Stimulated activated CD4-positive, alpha-beta T cell treated with anti-CD3 and anti-CD28 coated beads, Interleukin-4, amount 100 ng/mL, for 1 hour (primary cell): ENCODE data around the gene RPS2.

Experiments used
- DNase-seq: peaks from one replicate; pipeline ENCODE4 v3.0.0-alpha.2; 2020

Gene RPS2

DNA sequence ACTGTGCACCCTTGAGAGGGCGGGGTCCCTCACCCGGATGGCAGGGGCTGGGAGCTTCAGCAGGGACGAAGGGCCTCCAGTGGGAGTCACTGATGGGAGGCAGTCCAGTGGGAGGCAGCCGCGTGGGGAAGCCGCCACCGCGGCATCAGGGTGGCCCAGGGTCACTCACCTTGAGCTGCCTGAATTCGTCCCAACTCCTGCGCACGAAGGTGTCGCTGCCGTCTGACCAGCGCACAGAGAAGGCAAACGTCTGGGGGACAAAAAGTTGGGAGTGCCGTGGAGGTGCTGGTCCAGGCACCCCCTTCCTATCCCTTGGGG is 16.1 kb upstream of the RPS2 start:
- no peak for DNase-seq

- no peak for DNase-seq
Measured at GRCh38 chr16:1980030-1980769, 15.6 kb upstream of the RPS2 start.

DNA sequence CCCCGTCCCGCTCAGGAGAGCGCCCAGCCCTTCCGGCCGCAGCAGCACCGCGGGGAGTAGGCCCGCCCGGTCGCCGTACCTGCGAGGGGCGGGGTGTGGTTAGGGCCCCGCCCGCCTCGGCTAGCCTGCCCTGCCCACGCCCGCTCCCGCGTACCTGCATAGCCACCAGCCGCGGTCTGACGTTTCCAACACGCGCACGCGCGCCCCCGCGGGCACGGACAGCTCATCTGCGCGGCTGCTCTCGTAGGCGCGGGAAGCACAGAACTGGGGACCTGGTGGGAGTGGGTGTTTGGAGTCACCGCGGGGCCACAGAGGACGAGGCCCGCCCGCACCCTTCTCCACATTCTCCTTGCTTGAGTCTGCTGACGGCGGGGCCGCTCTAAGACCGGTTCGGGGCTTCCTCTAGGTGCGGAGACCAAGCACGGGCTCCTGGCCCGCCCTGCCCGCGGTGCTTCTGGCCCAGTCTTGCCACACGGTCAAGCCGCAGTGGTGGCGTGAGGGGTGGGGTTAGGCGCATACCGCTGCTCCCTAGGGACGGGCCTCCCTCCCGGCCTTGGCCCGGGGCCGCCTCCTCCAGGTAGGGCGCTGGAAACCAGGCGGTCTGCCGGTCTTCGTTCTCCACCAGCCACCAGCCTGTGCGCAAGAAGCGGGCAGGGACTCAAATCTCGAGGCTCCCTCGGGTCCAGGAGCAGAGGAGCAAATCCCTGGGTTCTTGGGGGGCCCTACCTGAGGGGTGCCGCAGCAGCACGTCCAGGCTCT is 14.8 kb upstream of the RPS2 start:
- DNase-seq, result peak; percentile 51

GRCh38 chr16:1978476-1979120 is 14.0 kb upstream of the RPS2 start:
- DNase-seq, result no peak

GRCh38 chr16:1977875-1978268 is 13.2 kb upstream of the RPS2 start:
- no peak for DNase-seq

DNA sequence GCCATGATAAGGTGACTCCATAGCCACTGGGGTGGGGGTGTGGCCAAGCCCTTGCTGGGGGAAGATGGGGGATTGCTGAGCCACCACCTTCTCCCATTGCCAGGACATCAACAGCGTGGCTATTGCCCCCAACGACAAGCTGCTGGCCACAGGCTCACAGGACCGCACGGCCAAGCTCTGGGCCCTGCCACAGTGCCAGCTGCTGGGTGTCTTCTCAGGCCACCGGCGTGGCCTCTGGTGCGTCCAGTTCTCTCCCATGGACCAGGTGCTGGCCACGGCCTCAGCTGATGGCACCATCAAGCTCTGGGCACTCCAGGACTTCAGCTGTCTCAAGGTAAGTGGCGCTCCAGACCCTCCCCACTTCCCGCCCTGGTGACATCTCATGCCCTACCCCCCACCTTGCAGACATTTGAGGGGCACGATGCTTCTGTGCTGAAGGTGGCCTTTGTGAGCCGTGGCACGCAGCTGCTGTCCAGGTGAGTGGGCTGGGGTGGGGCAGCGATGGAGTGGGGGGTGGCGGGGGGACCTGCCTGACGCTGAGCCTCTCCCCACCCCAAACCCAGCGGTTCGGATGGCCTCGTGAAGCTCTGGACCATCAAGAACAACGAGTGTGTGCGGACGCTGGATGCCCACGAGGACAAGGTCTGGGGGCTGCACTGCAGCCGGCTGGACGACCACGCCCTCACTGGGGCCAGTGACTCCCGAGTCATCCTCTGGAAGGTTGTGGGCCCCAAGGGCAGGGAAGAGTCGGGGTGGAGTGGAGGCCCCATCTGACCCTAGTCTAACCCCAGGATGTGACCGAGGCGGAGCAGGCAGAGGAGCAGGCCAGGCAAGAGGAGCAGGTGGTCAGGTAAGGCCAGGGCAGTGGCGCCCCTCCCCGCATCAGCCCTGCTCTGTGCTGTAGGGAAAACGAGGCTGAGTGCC is 12.6 kb upstream of the RPS2 start:
- no peak for DNase-seq

- no peak for DNase-seq
Measured at GRCh38 chr16:1976216-1976520, 11.5 kb upstream of the RPS2 start.

- no peak for DNase-seq
Measured at GRCh38 chr16:1975432-1976215, 11.0 kb upstream of the RPS2 start.

- no peak for DNase-seq
Measured at GRCh38 chr16:1974157-1975070, 9.8 kb upstream of the RPS2 start.

DNA sequence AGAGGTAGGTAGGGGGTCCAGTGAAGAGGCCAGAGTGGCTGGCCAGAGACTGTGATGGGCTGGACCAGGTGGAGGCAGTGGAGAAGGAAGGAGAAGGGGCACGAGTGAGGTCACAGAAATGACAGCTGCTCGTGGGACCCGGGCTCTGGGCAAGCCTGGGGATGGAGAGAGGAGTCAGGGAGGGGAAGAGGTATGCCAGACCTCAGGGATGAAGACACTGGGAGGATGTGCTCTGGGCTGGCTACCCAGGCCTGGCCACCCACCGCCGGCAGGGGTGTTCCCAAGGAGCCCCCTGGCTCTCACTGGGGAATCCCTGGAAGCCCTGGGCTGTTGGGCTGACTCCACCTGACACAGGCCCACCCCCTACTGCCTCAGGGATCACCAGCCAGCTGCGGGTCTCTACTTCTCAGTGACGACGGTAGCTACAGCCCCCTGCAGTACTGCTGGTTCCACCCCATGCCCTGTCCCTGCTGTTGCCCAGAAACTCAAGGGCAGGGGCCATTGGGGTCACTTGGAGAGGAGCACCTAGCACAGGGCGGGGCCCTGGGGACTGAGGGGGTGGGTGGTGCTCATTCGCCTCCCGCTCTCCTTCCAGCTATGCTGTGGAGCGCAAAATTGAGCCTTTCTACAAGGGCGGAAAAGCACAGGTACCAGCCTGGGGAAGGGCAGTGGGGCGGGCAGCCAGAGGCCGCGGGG is 9.0 kb upstream of the RPS2 start:
- no peak for DNase-seq

DNA sequence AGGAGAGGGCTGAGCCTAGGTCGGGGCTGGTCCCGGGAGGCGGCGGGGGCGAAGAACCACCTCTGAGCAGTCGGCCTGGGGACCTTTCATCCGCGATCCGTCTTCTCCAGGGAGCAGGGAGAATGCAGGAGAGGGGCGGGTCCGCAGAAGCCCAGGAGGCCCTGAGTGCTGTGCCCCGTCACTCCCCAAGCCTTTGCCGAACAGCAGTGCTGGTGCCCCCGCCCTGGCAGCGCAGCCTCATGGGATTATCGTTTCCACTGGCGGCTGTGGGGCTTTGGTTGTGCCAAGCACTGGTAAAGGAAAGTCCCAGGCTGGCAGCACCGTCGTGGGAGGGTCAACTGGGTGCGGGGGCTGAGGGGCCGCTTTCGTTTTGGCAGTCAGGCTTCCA is 7.9 kb upstream of the RPS2 start:
- DNase-seq, result no peak

GRCh38 chr16:1971796-1972489 is 7.3 kb upstream of the RPS2 start, which contains the start of gene TBL3:
TSS of gene TBL3 (plus strand) at chr16:1972053. CDS start at chr16:1972165, 112 bp downstream.
- DNase-seq, result peak; percentile 95

DNA sequence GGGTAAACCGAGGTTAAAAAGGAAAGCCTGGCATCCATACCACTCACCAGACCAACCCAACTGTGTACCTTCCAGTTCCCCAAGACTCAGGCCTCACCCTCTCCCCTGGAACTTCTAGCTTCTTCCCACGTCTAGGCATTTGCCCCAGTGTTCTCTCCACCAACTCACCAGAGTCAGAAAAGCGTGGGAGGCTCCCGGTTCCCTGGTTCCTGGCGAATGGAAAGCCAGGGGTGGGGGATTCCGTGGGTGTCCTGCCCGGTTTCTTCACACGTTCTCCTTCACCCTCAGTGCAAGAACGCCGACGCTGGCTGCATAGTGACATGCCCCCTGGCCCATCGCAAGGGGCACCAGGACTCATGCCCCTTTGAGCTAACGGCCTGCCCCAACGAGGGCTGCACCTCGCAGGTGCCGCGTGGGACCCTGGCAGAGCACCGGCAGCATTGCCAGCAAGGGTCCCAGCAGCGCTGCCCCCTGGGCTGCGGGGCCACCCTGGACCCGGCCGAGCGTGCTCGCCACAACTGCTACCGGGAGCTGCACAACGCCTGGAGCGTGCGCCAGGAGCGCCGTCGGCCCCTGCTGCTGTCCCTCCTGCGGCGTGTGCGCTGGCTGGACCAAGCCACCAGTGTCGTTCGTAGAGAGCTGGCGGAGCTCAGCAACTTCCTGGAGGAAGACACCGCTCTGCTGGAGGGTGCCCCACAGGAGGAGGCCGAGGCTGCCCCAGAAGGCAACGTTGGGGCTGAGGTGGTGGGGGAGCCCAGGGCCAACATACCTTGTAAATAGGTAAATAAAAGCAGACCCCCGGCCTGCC is 3.7 kb upstream of the RPS2 start:
- no peak for DNase-seq

DNA sequence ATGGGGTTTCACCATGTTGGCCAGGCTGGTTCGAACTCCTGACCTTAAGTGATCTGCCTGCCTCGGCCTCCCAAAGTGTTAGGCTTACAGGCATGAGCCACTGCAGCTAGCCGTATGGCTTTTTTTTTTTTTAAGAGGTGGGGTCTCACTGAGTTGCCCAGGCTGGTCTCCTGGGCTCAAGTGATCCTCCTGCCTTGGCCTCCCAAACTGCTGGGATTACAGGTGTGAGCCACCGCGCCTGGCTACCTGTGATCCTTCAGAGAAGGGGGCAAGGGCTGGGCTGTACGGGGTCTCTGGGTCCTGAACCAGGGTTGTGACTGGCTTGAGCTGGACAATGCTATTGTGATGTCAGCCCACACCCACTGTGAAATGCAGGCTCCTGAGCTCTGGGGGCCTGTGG is 1.8 kb upstream of the RPS2 start, which contains the start of gene RNF151:
Gene RNF151 (plus strand): TSS at position 397 of the 400 bp plus-strand sequence. CDS start 26 bp downstream, outside the sequence.
- DNase-seq, result no peak

GRCh38 chr16:1965396-1966001 is 873 bp upstream of the RPS2 start:
- DNase-seq, result no peak

DNA sequence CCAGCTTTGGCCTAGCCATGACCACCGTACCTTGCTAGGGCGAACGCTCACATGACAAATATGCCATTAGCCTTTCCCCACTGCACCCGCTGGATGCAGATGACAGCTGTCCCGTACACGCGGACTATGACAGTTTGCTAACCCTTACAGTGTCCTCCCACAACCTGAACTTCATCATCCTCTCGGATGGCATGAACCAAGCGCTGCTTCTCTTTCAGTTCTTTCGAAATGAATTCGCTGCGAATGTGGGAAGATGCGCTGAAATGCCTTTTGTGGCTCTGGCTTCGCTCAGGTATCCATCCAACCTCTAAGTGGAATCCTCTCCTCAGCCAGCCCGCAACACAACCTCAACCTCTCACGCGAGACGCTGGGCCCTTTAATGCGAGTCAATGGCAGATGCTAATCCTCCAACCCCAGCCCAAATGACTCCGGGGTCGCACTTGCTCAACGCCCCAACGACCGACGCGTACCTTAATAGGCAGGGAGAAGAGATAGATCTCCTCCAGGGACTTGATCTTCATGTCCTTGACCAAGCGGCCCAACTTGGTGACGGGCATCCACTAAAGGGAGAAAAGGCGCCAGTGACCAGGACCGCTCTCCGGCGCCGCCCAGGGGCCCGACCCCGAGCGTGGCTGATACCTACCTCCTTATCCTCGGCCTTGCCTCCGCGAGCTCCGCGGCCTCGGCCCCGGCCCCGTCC is 670 bp downstream of the RPS2 start:
- no peak for DNase-seq
